ENCODE results near the gene WDR36. TPM values are rescaled to one million over a fixed set of nuclear protein-coding genes. Genes with fewer than 3 reads are reported as not detected.
A peak's percentile ranks its signal among the peaks of the same experiment; 100 is the strongest.

WDR36 gene
- total and polyA plus RNA-seq, 8 donors = 3.5 to 12.4 (median 9.4) TPM

DNA sequence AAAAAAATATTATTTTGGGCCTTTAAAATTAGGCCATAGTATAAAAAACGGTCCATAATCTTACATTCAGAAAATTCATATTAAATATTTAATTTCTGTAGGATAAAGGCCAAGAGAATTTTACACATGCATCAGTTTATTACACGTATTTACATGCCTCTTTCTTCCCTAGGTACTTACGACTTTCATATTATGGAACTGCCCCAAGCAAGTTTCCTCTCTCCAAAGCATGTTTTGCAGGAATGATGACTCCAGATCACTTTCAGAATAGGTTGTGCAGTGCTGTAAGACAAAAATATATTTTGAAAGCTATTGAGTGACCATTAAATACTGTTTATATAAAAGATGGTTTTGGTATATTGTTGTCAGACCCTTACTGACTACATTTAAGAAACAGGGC is 61.8 kb downstream of the WDR36 start:
- Histone ChIP-seq H3K4me3 (no peak overlapping the region), H3K9me3 (no peaks in the 10 kb centered on the region), H3K27me3 (no peaks in the 10 kb centered on the region), H3K36me3 (no peaks in the 10 kb centered on the region), H3K27ac (no peak overlapping the region), H3K4me1 (no peaks in the 10 kb centered on the region)
- no peak for DNase-seq
- no peak for FAIRE-seq
- TF ChIP-seq, protein P1, sequence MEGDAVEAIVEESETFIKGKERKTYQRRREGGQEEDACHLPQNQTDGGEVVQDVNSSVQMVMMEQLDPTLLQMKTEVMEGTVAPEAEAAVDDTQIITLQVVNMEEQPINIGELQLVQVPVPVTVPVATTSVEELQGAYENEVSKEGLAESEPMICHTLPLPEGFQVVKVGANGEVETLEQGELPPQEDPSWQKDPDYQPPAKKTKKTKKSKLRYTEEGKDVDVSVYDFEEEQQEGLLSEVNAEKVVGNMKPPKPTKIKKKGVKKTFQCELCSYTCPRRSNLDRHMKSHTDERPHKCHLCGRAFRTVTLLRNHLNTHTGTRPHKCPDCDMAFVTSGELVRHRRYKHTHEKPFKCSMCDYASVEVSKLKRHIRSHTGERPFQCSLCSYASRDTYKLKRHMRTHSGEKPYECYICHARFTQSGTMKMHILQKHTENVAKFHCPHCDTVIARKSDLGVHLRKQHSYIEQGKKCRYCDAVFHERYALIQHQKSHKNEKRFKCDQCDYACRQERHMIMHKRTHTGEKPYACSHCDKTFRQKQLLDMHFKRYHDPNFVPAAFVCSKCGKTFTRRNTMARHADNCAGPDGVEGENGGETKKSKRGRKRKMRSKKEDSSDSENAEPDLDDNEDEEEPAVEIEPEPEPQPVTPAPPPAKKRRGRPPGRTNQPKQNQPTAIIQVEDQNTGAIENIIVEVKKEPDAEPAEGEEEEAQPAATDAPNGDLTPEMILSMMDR (IDR thresholded peaks at IDR 0.05) = no peak
- intact Hi-C loops (cut with DNase I) = loop anchor here in 1 of 3 donors (10.0 kb wide), 1 partner anchor 991 kb away; no protein-coding TSS in a partner anchor
- 67 to 81% methylated on average over 3 of the region's 3 CpGs for WGBS, 2 donors
- no peak for ATAC-seq

DNA sequence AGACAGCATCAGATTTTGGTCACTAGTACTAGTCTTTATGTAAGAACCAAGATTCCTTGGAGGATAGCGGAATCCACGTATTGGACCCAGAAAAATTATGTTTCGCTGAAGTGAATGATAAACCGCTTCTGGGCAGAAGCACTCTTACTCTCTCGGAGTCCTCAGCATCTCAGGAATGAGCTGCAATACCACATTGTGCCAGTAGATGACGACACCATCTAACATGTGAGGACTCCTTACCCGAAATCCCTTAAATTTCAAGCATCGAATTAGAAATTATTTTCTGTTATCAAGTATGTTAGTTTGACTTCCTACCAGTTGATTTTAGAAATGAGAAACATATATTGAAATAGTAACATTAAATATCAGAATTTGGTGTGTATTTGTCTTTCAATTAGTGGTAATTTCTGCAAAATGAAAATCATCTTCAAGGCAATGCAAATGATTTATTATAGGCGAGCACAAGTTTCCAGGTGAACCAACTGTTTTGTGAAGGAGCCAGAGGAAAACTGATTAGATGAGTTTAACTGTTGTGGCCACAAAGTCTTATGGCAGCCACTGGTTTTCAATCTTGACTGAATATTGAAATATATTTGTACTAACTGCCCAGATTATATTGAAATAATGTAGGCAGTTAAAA is 66.1 kb downstream of the WDR36 start:
- H3K4me3 ChIP-seq = no peak overlapping the region
- H3K27me3 ChIP-seq = no peaks in the 10 kb centered on the region
- H3K4me1 ChIP-seq = no peaks in the 10 kb centered on the region
- DNase-seq = peak in 4 of 6 donors; percentile 23 to 72 (median 34)
- no peaks in the 10 kb centered on the region for H3K9me3 ChIP-seq
- no peaks in the 10 kb centered on the region for H3K36me3 ChIP-seq
- no peak overlapping the region for H3K27ac ChIP-seq
- intact Hi-C loops (cut with DNase I) = loop anchor here in 2 of 3 donors (5.0 to 10.0 kb wide), 2 partner anchors 119 to 987 kb away; no protein-coding TSS in a partner anchor
- FAIRE-seq = peak; percentile 37
- ATAC-seq = peak in 3 of 4 donors; percentile 86 to 91 (median 90)
- TF ChIP-seq, protein P1 (IDR thresholded peaks at IDR 0.05) = peak; percentile 94 to 99 (median 97)
- 7 to 9% methylated on average over 9 of the region's 9 CpGs for WGBS, 2 donors

DNA sequence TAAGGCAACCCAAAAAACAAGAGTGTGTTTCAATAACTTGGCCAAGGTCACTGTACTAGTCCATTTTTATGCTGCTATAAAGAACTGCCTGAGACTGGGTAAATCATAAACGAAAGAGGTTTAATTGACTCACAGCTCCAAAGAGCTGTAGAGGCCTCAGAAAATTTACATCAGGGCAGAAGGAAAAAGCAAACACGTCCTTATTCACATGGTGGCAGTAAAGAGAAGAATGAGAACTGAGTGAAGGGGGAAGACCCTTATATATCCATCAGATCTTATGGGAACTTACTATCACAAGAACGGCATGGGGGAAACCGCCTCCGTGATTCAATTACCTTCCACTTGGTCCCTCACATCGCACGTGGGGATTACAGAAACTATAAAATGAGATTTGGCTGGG is 67.7 kb downstream of the WDR36 start:
- TF ChIP-seq, protein P1 (IDR thresholded peaks at IDR 0.05) = no peak
- Histone ChIP-seq H3K27ac (no peak overlapping the region), H3K9me3 (no peaks in the 10 kb centered on the region), H3K36me3 (no peaks in the 10 kb centered on the region), H3K27me3 (no peaks in the 10 kb centered on the region), H3K4me3 (no peak overlapping the region), H3K4me1 (no peaks in the 10 kb centered on the region)
- WGBS, 2 donors = 55 to 59% methylated on average over 7 of the region's 7 CpGs
- ATAC-seq (no peak), DNase-seq (no peak), FAIRE-seq (no peak)
- intact Hi-C loops (cut with DNase I) = loop anchor here in 2 of 3 donors (5.0 to 10.0 kb wide), 2 partner anchors 117 to 985 kb away; no protein-coding TSS in a partner anchor

DNA sequence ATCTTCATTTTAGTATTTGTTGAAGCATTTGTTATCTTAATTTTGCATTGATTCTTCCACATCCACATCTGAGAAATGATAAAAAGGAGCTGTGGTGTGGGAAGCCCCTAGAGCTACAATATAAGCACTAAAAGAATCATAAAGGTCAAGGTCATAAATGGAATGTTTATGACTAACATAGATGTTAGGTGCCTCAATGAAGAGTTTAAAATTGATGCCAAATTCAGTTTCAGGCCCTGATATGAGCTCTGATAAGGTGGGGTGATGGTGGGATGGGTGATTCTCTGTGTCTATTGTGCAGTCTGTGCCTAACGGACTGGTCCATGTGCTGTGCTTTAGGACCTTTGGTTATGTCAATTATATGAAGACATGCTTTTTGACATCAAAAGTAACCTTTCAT is 70.9 kb downstream of the WDR36 start:
- H3K27me3 ChIP-seq = no peaks in the 10 kb centered on the region
- no peak for ATAC-seq
- TF ChIP-seq, protein P1 (IDR thresholded peaks at IDR 0.05) = no peak
- no peaks in the 10 kb centered on the region for H3K36me3 ChIP-seq
- H3K9me3 ChIP-seq = no peaks in the 10 kb centered on the region
- FAIRE-seq = no peak
- intact Hi-C loops (cut with DNase I) = no loop called here
- DNase-seq = no peak
- WGBS, 2 donors = 92 to 96% methylated on average over 1 of the region's 1 CpG
- no peaks in the 10 kb centered on the region for H3K4me1 ChIP-seq
- no peak overlapping the region for H3K27ac ChIP-seq
- H3K4me3 ChIP-seq = no peak overlapping the region

DNA sequence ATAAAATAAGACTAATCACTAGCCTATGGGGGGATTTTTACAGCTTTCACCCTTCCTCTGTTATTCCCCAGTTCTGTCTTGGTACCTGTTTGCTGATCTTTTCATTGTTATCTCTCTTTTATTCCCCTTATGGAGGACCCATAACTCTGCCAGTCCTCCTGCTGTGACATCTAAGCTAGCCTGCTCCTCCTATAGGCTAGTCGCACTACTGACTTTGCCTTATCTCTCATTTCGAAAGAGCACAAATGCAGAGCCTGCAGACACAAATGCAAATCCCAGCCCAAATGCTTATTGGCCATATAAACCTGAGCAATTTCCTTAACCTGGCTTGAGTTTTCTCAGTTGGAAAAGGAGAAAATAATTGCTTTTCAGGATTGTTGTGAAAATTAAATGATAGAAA is 72.9 kb downstream of the WDR36 start:
- Histone ChIP-seq H3K27ac (no peak overlapping the region), H3K36me3 (no peaks in the 10 kb centered on the region), H3K4me3 (no peak overlapping the region), H3K9me3 (no peaks in the 10 kb centered on the region), H3K27me3 (no peaks in the 10 kb centered on the region), H3K4me1 (no peaks in the 10 kb centered on the region)
- TF ChIP-seq, protein P1 (IDR thresholded peaks at IDR 0.05) = no peak
- DNase-seq = no peak
- intact Hi-C loops (cut with DNase I) = no loop called here
- 73 to 76% methylated on average over 2 of the region's 2 CpGs for WGBS, 2 donors
- FAIRE-seq = no peak
- ATAC-seq = no peak
